Bronchial epithelial cell (primary cell): ENCODE results near the gene BEAN1. TPM values are rescaled to one million over a fixed set of nuclear protein-coding genes. Genes with fewer than 3 reads are reported as not detected.

ENCODE experiments used
- DNase-seq: peaks from one replicate; pipeline ENCODE4 v3.0.0-alpha.2; 2010; ENCODE audit warnings: low read depth
- FAIRE-seq: peaks from 2 replicates; lab custom pipeline; 2011; peaks lifted over from hg19 to GRCh38; lab: Jason Lieb, UNC
- H3K27me3 ChIP-seq: 2 replicates; pipeline ENCODE4 v1.5.1; 2011; ENCODE audit warnings: low read length; ENCODE audit not compliant: control insufficient read depth, insufficient read depth
- H3K36me3 ChIP-seq: 2 replicates; pipeline ENCODE4 v1.5.1; 2011; ENCODE audit warnings: low read length; ENCODE audit not compliant: control insufficient read depth, insufficient read depth
- H3K4me3 ChIP-seq: 2 replicates; pipeline ENCODE4 v1.5.1; 2011; ENCODE audit warnings: mild to moderate bottlenecking, low read depth, low read length, control low read depth
- total RNA-seq: library from RNA; depleted of rRNA; stranded (reverse); fragments of >200 nt; gene quantifications from 2 replicates; pipeline ENCODE4 v1.2.1, GENCODE V29; 2014
- TF ChIP-seq, protein P1 (sequence below): IDR thresholded peaks from 2 replicates; pipeline ENCODE4 v1.5.1; 2011; ENCODE audit warnings: mild to moderate bottlenecking, moderate library complexity, low read length, control low read depth, inconsistent platforms; ENCODE audit not compliant: insufficient read depth, severe bottlenecking

BEAN1 gene
- total RNA-seq, 1 donor from 2014 or later = not detected

- no peak overlapping the region for H3K4me3 ChIP-seq
- FAIRE-seq (no peak), DNase-seq (no peak)
- TF ChIP-seq, protein P1, sequence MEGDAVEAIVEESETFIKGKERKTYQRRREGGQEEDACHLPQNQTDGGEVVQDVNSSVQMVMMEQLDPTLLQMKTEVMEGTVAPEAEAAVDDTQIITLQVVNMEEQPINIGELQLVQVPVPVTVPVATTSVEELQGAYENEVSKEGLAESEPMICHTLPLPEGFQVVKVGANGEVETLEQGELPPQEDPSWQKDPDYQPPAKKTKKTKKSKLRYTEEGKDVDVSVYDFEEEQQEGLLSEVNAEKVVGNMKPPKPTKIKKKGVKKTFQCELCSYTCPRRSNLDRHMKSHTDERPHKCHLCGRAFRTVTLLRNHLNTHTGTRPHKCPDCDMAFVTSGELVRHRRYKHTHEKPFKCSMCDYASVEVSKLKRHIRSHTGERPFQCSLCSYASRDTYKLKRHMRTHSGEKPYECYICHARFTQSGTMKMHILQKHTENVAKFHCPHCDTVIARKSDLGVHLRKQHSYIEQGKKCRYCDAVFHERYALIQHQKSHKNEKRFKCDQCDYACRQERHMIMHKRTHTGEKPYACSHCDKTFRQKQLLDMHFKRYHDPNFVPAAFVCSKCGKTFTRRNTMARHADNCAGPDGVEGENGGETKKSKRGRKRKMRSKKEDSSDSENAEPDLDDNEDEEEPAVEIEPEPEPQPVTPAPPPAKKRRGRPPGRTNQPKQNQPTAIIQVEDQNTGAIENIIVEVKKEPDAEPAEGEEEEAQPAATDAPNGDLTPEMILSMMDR = no peak
- no peaks in the 10 kb centered on the region for H3K36me3 ChIP-seq
- H3K27me3 ChIP-seq = no peaks in the 10 kb centered on the region
Observed at GRCh38 chr16:66399930-66400329, 27.2 kb upstream of the BEAN1 start.

GRCh38 chr16:66400503-66401380 is 26.4 kb upstream of the BEAN1 start:
- DNase-seq = no peak
- Histone ChIP-seq H3K36me3 (no peaks in the 10 kb centered on the region), H3K27me3 (no peaks in the 10 kb centered on the region), H3K4me3 (no peak overlapping the region)
- FAIRE-seq = no peak
- TF ChIP-seq, protein P1 = no peak

GRCh38 chr16:66401610-66402009 is 25.5 kb upstream of the BEAN1 start:
- no peaks in the 10 kb centered on the region for H3K27me3 ChIP-seq
- no peaks in the 10 kb centered on the region for H3K36me3 ChIP-seq
- no peak for DNase-seq
- no peak for FAIRE-seq
- H3K4me3 ChIP-seq = no peak overlapping the region
- TF ChIP-seq, protein P1 = no peak

DNA sequence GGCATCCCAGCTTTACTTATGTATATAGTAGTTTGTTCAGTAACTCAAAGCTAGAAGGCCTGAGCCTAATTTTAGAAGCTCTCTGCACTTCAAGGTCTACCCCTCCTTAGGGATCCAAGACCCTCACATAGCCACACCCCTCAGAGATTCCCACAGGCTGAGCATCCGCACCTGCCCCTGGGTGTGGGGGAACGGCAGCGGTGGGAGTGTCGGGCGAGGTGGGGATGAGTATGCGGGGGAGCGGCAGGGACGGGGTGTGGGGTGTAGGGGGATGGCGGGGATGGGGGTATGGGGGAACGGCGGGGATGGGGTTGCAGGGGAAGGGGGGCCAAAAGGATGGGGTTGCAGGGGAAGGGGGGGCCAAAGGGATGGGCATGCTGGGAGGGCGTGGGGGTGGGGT is 24.9 kb upstream of the BEAN1 start:
- H3K27me3 ChIP-seq = no peaks in the 10 kb centered on the region
- DNase-seq (no peak), FAIRE-seq (no peak)
- H3K4me3 ChIP-seq = no peak overlapping the region
- TF ChIP-seq, protein P1 = no peak
- H3K36me3 ChIP-seq = no peaks in the 10 kb centered on the region

- Histone ChIP-seq H3K36me3 (no peaks in the 10 kb centered on the region), H3K4me3 (no peak overlapping the region), H3K27me3 (no peaks in the 10 kb centered on the region)
- DNase-seq (no peak), FAIRE-seq (no peak)
- TF ChIP-seq, protein P1 = no peak
Observed at GRCh38 chr16:66402591-66403230, 24.4 kb upstream of the BEAN1 start.
